Measurements from ENCODE around the gene TAF15. TPM values are rescaled to one million over a fixed set of nuclear protein-coding genes. Genes with fewer than 3 reads are reported as not detected.

Gene TAF15
- total RNA-seq (100 to 1,000 TPM; 140 to 163 TPM), polyA plus RNA-seq (ENCODE audit: insufficient read length in 6 of 6) (100 to 1,000 TPM; 232 to 277 (median 251) TPM)
- long read RNA-seq, donor 1, partial matches to known transcripts = 85 of 98 reads
- long read RNA-seq, donor 1, other reads (novel, unspliced or antisense) = 0 of 98 reads
- long read RNA-seq, donor 2, transcript TAF15-213 (7 exons, 760 nt) = major isoform, 5 of 66 reads
- long read RNA-seq, donor 2, partial matches to known transcripts = 54 of 66 reads
- long read RNA-seq, donor 2, other reads (novel, unspliced or antisense) = 0 of 66 reads
- long read RNA-seq, donor 3, partial matches to known transcripts = 65 of 67 reads
- long read RNA-seq, donor 3, other reads (novel, unspliced or antisense) = 0 of 67 reads
- long read RNA-seq, donor 4, partial matches to known transcripts = 3 of 3 reads
- long read RNA-seq, donor 4, other reads (novel, unspliced or antisense) = 0 of 3 reads
- long read RNA-seq, donor 5, partial matches to known transcripts = 57 of 63 reads
- long read RNA-seq, donor 5, other reads (novel, unspliced or antisense) = 0 of 63 reads
- long read RNA-seq, donor 6, partial matches to known transcripts = 24 of 30 reads
- long read RNA-seq, donor 6, other reads (novel, unspliced or antisense) = 0 of 30 reads
- long read RNA-seq, donor 7, partial matches to known transcripts = 7 of 14 reads
- long read RNA-seq, donor 7, other reads (novel, unspliced or antisense) = 0 of 14 reads
- long read RNA-seq, donor 8, transcript TAF15-213 (7 exons, 760 nt) = major isoform, 6 of 36 reads
- long read RNA-seq, donor 8, partial matches to known transcripts = 25 of 36 reads
- long read RNA-seq, donor 8, other reads (novel, unspliced or antisense) = 0 of 36 reads
- long read RNA-seq, donor 9 = 0 reads
- long read RNA-seq, donor 10, partial matches to known transcripts = 1 of 3 reads
- long read RNA-seq, donor 10, other reads (novel, unspliced or antisense) = 2 of 3 reads
- long read RNA-seq, donor 11 = 0 reads
- long read RNA-seq, donor 12, transcript TAF15-213 (7 exons, 760 nt) = major isoform, 6 of 59 reads
- long read RNA-seq, donor 12, partial matches to known transcripts = 51 of 59 reads
- long read RNA-seq, donor 12, other reads (novel, unspliced or antisense) = 0 of 59 reads

DNA sequence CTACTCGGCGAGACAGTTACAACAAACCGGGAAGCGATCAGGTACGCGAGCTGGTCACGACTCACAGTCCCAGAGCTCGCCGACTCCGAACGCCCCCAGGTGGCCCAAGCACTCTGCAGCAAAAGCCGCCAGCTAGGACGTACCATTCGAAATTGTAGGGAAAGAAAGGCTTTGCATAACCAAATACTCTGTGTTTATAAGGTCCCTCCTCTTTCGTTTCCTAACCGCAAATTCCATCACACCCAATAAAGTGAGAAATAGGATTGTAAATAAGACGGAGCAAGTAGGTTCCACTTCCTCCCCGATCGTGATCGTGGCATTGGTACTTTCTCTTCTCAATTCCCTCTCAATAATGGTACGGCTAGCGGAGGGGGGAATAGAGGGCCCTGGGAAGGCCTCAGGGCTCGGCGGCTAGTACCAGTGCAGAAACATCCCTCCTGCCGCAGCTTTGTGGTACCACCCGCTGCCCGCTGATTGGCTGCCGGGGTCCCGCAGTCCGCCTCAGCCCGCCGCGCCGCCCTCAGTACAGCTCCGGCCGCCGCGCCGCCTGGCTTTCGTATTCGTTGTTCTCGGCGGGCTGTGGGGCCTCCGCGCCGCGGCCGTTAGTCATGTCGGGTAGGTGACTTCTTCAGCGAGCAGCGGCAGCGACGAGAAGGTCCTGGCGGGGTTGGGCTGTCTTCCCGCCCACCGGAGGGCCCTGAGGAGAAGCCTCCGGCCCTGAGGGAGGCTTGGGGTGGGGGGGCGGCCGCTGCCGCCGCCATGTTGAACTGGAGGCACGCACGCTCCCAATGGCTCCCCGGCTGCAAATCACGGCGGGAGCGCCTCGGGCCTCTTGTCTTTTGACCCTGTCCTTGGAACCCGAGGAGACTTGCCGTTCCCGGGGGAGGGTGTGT, at the start of gene TAF15:
TSS of gene TAF15 (plus strand) at position 523 of the 893 bp plus-strand sequence. CDS start at position 609, 86 bp downstream.
- peak within 1 kb of the TSS; percentile 85 to 89 for H3K4me3 ChIP-seq
- peak within 1 kb of the TSS; percentile 95 for H3K27ac ChIP-seq
- H3K9me3 ChIP-seq = no peaks in the 10 kb centered on the region
- DNase-seq (peak; percentile 96 to 98 (median 98)), ATAC-seq (peak; percentile 96)
- no peaks in the 10 kb centered on the region for H3K36me3 ChIP-seq
- peaks cover 15 to 53% of the 10 kb centered on the region in 2 donors for H3K4me1 ChIP-seq
- intact Hi-C loops (cut with DNase I) = no loop called here
- no peaks in the 10 kb centered on the region for H3K27me3 ChIP-seq
- TF ChIP-seq, protein P1, sequence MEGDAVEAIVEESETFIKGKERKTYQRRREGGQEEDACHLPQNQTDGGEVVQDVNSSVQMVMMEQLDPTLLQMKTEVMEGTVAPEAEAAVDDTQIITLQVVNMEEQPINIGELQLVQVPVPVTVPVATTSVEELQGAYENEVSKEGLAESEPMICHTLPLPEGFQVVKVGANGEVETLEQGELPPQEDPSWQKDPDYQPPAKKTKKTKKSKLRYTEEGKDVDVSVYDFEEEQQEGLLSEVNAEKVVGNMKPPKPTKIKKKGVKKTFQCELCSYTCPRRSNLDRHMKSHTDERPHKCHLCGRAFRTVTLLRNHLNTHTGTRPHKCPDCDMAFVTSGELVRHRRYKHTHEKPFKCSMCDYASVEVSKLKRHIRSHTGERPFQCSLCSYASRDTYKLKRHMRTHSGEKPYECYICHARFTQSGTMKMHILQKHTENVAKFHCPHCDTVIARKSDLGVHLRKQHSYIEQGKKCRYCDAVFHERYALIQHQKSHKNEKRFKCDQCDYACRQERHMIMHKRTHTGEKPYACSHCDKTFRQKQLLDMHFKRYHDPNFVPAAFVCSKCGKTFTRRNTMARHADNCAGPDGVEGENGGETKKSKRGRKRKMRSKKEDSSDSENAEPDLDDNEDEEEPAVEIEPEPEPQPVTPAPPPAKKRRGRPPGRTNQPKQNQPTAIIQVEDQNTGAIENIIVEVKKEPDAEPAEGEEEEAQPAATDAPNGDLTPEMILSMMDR (IDR thresholded peaks at IDR 0.05) = peak; percentile 58 to 62

DNA sequence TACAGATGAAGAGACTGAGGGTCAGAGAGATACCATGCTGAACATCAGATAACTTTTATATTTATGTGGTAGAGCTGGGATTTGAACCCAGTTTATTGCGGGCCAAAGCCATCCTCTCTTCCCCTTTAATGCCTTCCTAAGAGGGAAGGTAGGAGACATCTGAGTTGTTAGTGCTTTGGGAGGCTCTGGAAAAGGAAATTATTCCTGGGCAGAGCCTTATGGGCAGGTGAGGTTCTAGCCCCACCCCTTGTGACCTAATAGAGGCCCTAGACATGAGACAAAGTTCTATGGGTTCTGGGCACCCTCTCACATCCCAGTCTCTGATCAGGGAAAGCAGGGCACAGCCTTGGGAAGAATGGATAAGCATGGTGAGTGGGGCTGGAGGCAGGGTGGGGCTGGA, 48.7 kb upstream of the TAF15 start, which contains the start of gene C17orf50:
TSS of gene C17orf50 (plus strand) at position 301 of the 400 bp plus-strand sequence. CDS start at position 356, 55 bp downstream.
- no peak within 1 kb of the TSS for H3K4me3 ChIP-seq
- no peak for ATAC-seq
- H3K27ac ChIP-seq = no peak within 1 kb of the TSS
- TF ChIP-seq, protein P1 (IDR thresholded peaks at IDR 0.05) = no peak
- peaks cover 5 to 17% of the 10 kb centered on the region in 2 donors for H3K4me1 ChIP-seq
- intact Hi-C loops (cut with DNase I) = no loop called here
- no peaks in the 10 kb centered on the region for H3K36me3 ChIP-seq
- DNase-seq = no peak
- H3K27me3 ChIP-seq = peaks cover 0 to 14% of the 10 kb centered on the region in 2 donors
- H3K9me3 ChIP-seq = no peaks in the 10 kb centered on the region

DNA sequence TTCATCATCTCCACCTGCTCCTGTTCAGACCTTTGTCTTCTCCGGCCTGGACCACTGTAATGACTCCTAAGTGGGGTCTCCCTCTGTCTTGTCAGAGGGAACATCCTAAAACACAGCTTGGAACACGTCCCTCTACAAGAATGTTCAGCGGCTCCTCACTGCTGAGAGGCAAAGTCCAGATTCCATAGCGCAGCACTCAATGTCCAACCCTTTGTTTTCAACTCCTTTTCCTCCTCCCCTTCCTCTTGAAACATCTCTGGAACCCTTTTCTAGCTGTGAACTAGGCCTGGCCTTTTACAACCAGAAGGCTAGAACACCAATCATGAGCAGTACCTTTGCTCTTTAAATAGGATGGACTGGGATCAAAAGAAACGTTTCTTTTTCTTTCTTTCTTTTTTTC, 47.7 kb upstream of the TAF15 start:
- DNase-seq (no peak), ATAC-seq (no peak)
- Histone ChIP-seq H3K27ac (no peak overlapping the region), H3K4me1 (peaks cover 5 to 17% of the 10 kb centered on the region in 2 donors), H3K36me3 (no peaks in the 10 kb centered on the region), H3K4me3 (no peak overlapping the region), H3K27me3 (peaks cover 0 to 14% of the 10 kb centered on the region in 2 donors), H3K9me3 (no peaks in the 10 kb centered on the region)
- TF ChIP-seq, protein P1 (IDR thresholded peaks at IDR 0.05) = no peak
- intact Hi-C loops (cut with DNase I) = no loop called here

DNA sequence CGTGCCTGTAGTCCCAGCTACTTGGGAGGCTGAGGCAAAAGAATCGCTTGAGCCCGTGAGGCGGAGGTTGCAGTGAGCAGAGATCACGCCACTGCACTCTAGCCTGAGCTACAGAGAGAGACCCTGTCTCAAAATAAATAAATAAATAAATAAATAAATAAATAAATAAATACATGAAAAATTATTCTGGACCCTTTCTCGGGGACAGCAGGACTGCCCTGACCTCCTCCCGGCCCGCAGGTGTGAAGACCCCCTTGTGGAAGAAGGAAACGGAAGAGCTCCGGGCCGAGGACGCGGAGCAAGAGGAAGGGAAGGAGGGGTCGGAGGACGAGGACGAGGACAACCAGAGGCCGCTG, 45.5 kb upstream of the TAF15 start:
- no peaks in the 10 kb centered on the region for H3K9me3 ChIP-seq
- DNase-seq (peak in 1 of 4 donors; percentile 41), ATAC-seq (no peak)
- peaks cover 0 to 14% of the 10 kb centered on the region in 2 donors for H3K27me3 ChIP-seq
- H3K4me1 ChIP-seq = peaks cover 5 to 17% of the 10 kb centered on the region in 2 donors
- no peaks in the 10 kb centered on the region for H3K36me3 ChIP-seq
- TF ChIP-seq, protein P1 (IDR thresholded peaks at IDR 0.05) = no peak
- intact Hi-C loops (cut with DNase I) = loop anchor here in 1 of 2 donors (2.0 kb wide), 1 partner anchor 41 kb away; no protein-coding TSS in a partner anchor
- H3K4me3 ChIP-seq = peak overlapping the region; percentile 44 to 45
- H3K27ac ChIP-seq = no peak overlapping the region

All from left lung (tissue), 14 donors.